Mesendoderm (in vitro differentiated cells): ENCODE measurements around the gene CACNB2.
A peak's percentile ranks its signal among the peaks of the same experiment; 100 is the strongest.

ENCODE experiments used
- DNase-seq: peaks from one replicate; pipeline ENCODE4 v3.0.0; 2013
- H2AK5ac ChIP-seq: 2 replicates; pipeline ENCODE4 v1.6.1; 2013; ENCODE audit warnings: low read length, inconsistent platforms
- H2BK120ac ChIP-seq: 2 replicates; pipeline ENCODE4 v1.6.1; 2013; ENCODE audit warnings: low read depth, mild to moderate bottlenecking, low read length, moderate library complexity, mixed read lengths
- H2BK15ac ChIP-seq: replicated peaks from 2 replicates; pipeline ENCODE4 v1.6.1; 2013; ENCODE audit warnings: low read depth, mild to moderate bottlenecking, moderate library complexity
- H2BK5ac ChIP-seq: 2 replicates; pipeline ENCODE4 v1.6.1; 2013; ENCODE audit warnings: low read length, inconsistent platforms
- H3K18ac ChIP-seq: 2 replicates; pipeline ENCODE4 v1.6.1; 2013; ENCODE audit warnings: mild to moderate bottlenecking, low read length, mixed read lengths
- H3K23ac ChIP-seq: one replicate; pipeline ENCODE4 v1.6.1; 2013; ENCODE audit warnings: low read length
- H3K27ac ChIP-seq: 2 replicates; pipeline ENCODE4 v1.5.1; 2013; ENCODE audit warnings: low read depth, mild to moderate bottlenecking, inconsistent platforms, low read length, moderate library complexity
- H3K27me3 ChIP-seq: 2 replicates; pipeline ENCODE4 v1.6.1; 2013; ENCODE audit warnings: low read length, control low read depth, mild to moderate bottlenecking, inconsistent platforms; ENCODE audit not compliant: insufficient read depth, poor library complexity
- H3K36me3 ChIP-seq: 2 replicates; pipeline ENCODE4 v1.6.1; 2013; ENCODE audit warnings: low read length, inconsistent platforms; ENCODE audit not compliant: control insufficient read depth, insufficient read depth
- H3K4ac ChIP-seq: one replicate; pipeline ENCODE4 v1.6.1; 2013; ENCODE audit warnings: low read depth, mild to moderate bottlenecking, low read length, moderate library complexity
- H3K4me1 ChIP-seq: 2 replicates; pipeline ENCODE4 v1.6.1; 2013; ENCODE audit warnings: low read depth, low read length, inconsistent platforms; ENCODE audit not compliant: control insufficient read depth
- H3K4me2 ChIP-seq: 2 replicates; pipeline ENCODE4 v1.6.1; 2013; ENCODE audit warnings: low read length
- H3K4me3 ChIP-seq: 2 replicates; pipeline ENCODE4 v1.5.1; 2013; ENCODE audit warnings: mild to moderate bottlenecking, low read length
- H3K56ac ChIP-seq: one replicate; pipeline ENCODE4 v1.6.1; 2013; ENCODE audit warnings: low read length
- H3K79me1 ChIP-seq: 2 replicates; pipeline ENCODE4 v1.6.1; 2013; ENCODE audit warnings: low read length, inconsistent platforms
- H3K79me2 ChIP-seq: 2 replicates; pipeline ENCODE4 v1.6.1; 2013; ENCODE audit warnings: mild to moderate bottlenecking, low read length; ENCODE audit not compliant: control insufficient read depth, insufficient read depth
- H3K9ac ChIP-seq: 2 replicates; pipeline ENCODE4 v1.6.1; 2013; ENCODE audit warnings: low read length, inconsistent platforms
- H4K5ac ChIP-seq: one replicate; pipeline ENCODE4 v1.6.1; 2013; ENCODE audit warnings: low read length
- H4K8ac ChIP-seq: one replicate; pipeline ENCODE4 v1.6.1; 2013; ENCODE audit warnings: low read depth, mild to moderate bottlenecking, control low read depth, low read length, moderate library complexity
- WGBS: extraction: QIAGEN DNeasy Blood & Tissue Kit; methylation state at CpG from one replicate; pipeline ENCODE4 v1.1.7; 2013; ENCODE audit warnings: low lambda C conversion rate, missing lambda C conversion rate; ENCODE audit not compliant: insufficient coverage; ENCODE audit errors: extremely low coverage; 5-methylcytosine and 5-hydroxymethylcytosine counted together

The CACNB2 gene

GRCh38 chr10:18219146-18219545 is 78.9 kb downstream of the CACNB2 start:
- Histone ChIP-seq H3K4ac (no peak overlapping the region), H3K79me1 (no peaks in the 10 kb centered on the region), H3K18ac (no peak overlapping the region), H4K5ac (no peak overlapping the region), H2AK5ac (no peak overlapping the region), H2BK5ac (no peak overlapping the region), H4K8ac (no peak overlapping the region), H3K56ac (no peak overlapping the region), H3K4me1 (no peaks in the 10 kb centered on the region), H3K27ac (no peak overlapping the region), H3K4me2 (no peak overlapping the region), H2BK120ac (no peak overlapping the region), H3K9ac (no peak overlapping the region), H3K23ac (no peak overlapping the region), H3K79me2 (no peaks in the 10 kb centered on the region), H3K4me3 (no peak overlapping the region), H3K36me3 (no peaks in the 10 kb centered on the region), H2BK15ac (no peak overlapping the region), H3K27me3 (no peaks in the 10 kb centered on the region)
- DNase-seq = no peak
- no CpG with 5 or more reads among the region's 1 CpG for WGBS

DNA sequence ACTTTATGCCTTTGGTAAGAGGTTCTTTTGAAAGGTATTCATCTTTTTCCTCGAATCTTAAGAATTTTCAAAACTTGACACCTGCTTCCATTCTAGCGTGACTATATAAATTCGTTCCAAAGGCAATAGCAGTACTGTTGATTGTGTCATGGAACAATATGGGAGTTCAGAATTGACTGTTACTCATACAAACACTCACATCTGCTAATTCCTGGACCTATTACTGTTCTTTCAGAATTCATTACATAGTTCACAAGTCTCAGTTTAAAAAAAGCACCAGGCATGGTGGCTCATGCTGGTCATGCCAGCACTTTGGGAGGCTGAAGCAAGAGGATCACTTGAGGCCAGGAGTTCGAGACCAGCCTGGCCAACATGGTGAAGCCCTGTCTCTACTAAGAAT is 80.9 kb downstream of the CACNB2 start:
- Histone ChIP-seq H3K4me2 (no peak overlapping the region), H2BK15ac (no peak overlapping the region), H3K4ac (no peak overlapping the region), H3K56ac (no peak overlapping the region), H3K9ac (no peak overlapping the region), H2BK5ac (no peak overlapping the region), H3K36me3 (no peaks in the 10 kb centered on the region), H3K4me3 (no peak overlapping the region), H3K27ac (no peak overlapping the region), H3K79me2 (no peaks in the 10 kb centered on the region), H3K79me1 (no peaks in the 10 kb centered on the region), H2AK5ac (no peak overlapping the region), H2BK120ac (no peak overlapping the region), H3K4me1 (no peaks in the 10 kb centered on the region), H3K18ac (no peak overlapping the region), H4K5ac (no peak overlapping the region), H3K27me3 (no peaks in the 10 kb centered on the region), H3K23ac (no peak overlapping the region), H4K8ac (no peak overlapping the region)
- DNase-seq = no peak
- no CpG with 5 or more reads among the region's 4 CpGs for WGBS

DNA sequence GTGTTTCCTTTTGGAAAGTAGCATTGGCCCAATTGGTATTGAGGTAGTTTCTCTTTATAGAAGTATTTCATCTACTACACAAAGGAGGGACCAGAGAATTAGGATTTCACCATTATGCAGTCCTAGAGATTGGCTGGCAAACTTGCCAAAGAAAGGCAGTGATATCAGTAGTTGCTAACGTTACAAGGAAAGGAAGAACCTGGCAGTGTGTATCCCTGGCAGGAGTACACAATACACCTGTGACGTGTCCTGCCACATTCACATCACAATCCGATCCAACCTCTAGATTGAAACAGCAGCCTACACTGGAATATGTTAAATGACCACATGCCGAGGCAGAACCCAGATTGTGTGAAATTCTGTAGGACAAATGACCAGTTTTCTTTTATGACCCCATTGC is 81.7 kb downstream of the CACNB2 start:
- Histone ChIP-seq H3K79me2 (no peaks in the 10 kb centered on the region), H2BK5ac (no peak overlapping the region), H3K56ac (no peak overlapping the region), H3K18ac (no peak overlapping the region), H3K23ac (no peak overlapping the region), H3K79me1 (no peaks in the 10 kb centered on the region), H3K27me3 (no peaks in the 10 kb centered on the region), H3K4me3 (no peak overlapping the region), H4K5ac (no peak overlapping the region), H2AK5ac (no peak overlapping the region), H2BK120ac (no peak overlapping the region), H3K27ac (no peak overlapping the region), H4K8ac (no peak overlapping the region), H3K36me3 (no peaks in the 10 kb centered on the region), H3K4me2 (no peak overlapping the region), H3K4me1 (no peaks in the 10 kb centered on the region), H3K4ac (no peak overlapping the region), H2BK15ac (no peak overlapping the region), H3K9ac (no peak overlapping the region)
- WGBS = no CpG with 5 or more reads among the region's 4 CpGs
- peak; percentile 5 for DNase-seq

GRCh38 chr10:18222866-18223265 is 82.6 kb downstream of the CACNB2 start:
- DNase-seq = no peak
- Histone ChIP-seq H2AK5ac (no peak overlapping the region), H4K5ac (no peak overlapping the region), H2BK15ac (no peak overlapping the region), H3K27ac (no peak overlapping the region), H2BK5ac (no peak overlapping the region), H4K8ac (no peak overlapping the region), H3K4ac (no peak overlapping the region), H3K36me3 (no peaks in the 10 kb centered on the region), H3K4me1 (no peaks in the 10 kb centered on the region), H3K56ac (no peak overlapping the region), H3K27me3 (no peaks in the 10 kb centered on the region), H3K4me2 (no peak overlapping the region), H3K79me1 (no peaks in the 10 kb centered on the region), H2BK120ac (no peak overlapping the region), H3K79me2 (no peaks in the 10 kb centered on the region), H3K23ac (no peak overlapping the region), H3K18ac (no peak overlapping the region), H3K4me3 (no peak overlapping the region), H3K9ac (no peak overlapping the region)
- no CpG with 5 or more reads among the region's 3 CpGs for WGBS

- H2AK5ac ChIP-seq = no peak overlapping the region
- no peak overlapping the region for H3K27ac ChIP-seq
- no peak overlapping the region for H3K9ac ChIP-seq
- H4K8ac ChIP-seq = no peak overlapping the region
- no peak overlapping the region for H3K23ac ChIP-seq
- H4K5ac ChIP-seq = no peak overlapping the region
- no peaks in the 10 kb centered on the region for H3K4me1 ChIP-seq
- H3K27me3 ChIP-seq = no peaks in the 10 kb centered on the region
- no peak overlapping the region for H3K4me3 ChIP-seq
- no peak overlapping the region for H3K4me2 ChIP-seq
- no peak overlapping the region for H3K4ac ChIP-seq
- no peaks in the 10 kb centered on the region for H3K79me1 ChIP-seq
- no peaks in the 10 kb centered on the region for H3K79me2 ChIP-seq
- H3K36me3 ChIP-seq = no peaks in the 10 kb centered on the region
- H2BK5ac ChIP-seq = no peak overlapping the region
- H3K18ac ChIP-seq = no peak overlapping the region
- no peak overlapping the region for H2BK15ac ChIP-seq
- no peak overlapping the region for H3K56ac ChIP-seq
- no CpG with 5 or more reads among the region's 2 CpGs for WGBS
- no peak overlapping the region for H2BK120ac ChIP-seq
- no peak for DNase-seq
Observed at GRCh38 chr10:18223898-18224297, 83.7 kb downstream of the CACNB2 start.

- no CpG with 5 or more reads among the region's 12 CpGs for WGBS
- no peaks in the 10 kb centered on the region for H3K36me3 ChIP-seq
- H3K27me3 ChIP-seq = no peaks in the 10 kb centered on the region
- no peak overlapping the region for H2AK5ac ChIP-seq
- peak; percentile 27 for DNase-seq
- no peaks in the 10 kb centered on the region for H3K4me1 ChIP-seq
- H3K4me3 ChIP-seq = no peak overlapping the region
- H2BK120ac ChIP-seq = no peak overlapping the region
- no peak overlapping the region for H3K18ac ChIP-seq
- no peak overlapping the region for H3K56ac ChIP-seq
- no peak overlapping the region for H4K8ac ChIP-seq
- H2BK15ac ChIP-seq = no peak overlapping the region
- no peak overlapping the region for H3K27ac ChIP-seq
- H4K5ac ChIP-seq = no peak overlapping the region
- no peak overlapping the region for H3K4me2 ChIP-seq
- H3K4ac ChIP-seq = no peak overlapping the region
- H2BK5ac ChIP-seq = no peak overlapping the region
- no peak overlapping the region for H3K23ac ChIP-seq
- no peaks in the 10 kb centered on the region for H3K79me2 ChIP-seq
- no peak overlapping the region for H3K9ac ChIP-seq
- no peaks in the 10 kb centered on the region for H3K79me1 ChIP-seq
Observed at GRCh38 chr10:18224626-18225445, 84.6 kb downstream of the CACNB2 start.
